Kidney (tissue), 14 donors: Measurements from ENCODE around the gene MS4A4E. TPM values are rescaled to one million over a fixed set of nuclear protein-coding genes. Genes with fewer than 3 reads are reported as not detected.

Experiments used
- DNase-seq, 5 donors: peaks; one replicate each; pipeline ENCODE4 v3.0.0-alpha.2; 2013 to 2020
- FAIRE-seq: peaks from 2 replicates; lab custom pipeline; 2012; peaks lifted over from hg19 to GRCh38; lab: Jason Lieb, UNC
- H3K27ac ChIP-seq, 2 donors: one replicate each; pipeline ENCODE4 v1.7.0; 2013; ENCODE audit warnings: low read depth in 2 of 2, low read length in 2 of 2, inconsistent platforms in 1 of 2
- H3K27me3 ChIP-seq: one replicate; pipeline ENCODE4 v1.7.1; 2013; ENCODE audit warnings: low read length, inconsistent platforms; ENCODE audit not compliant: control insufficient read depth, insufficient read depth
- H3K36me3 ChIP-seq, 3 donors: one replicate each; pipeline versions ENCODE4 v1.7.0 to v1.7.1; 2013; ENCODE audit warnings: low read length in 3 of 3, control low read depth in 1 of 3, inconsistent platforms in 1 of 3; ENCODE audit not compliant: insufficient read depth in 3 of 3, control insufficient read depth in 2 of 3
- H3K4me1 ChIP-seq, 3 donors: one replicate each; pipeline versions ENCODE4 v1.7.0 to v1.7.1; 2013; ENCODE audit warnings: low read length in 3 of 3, inconsistent platforms in 1 of 3, low read depth in 1 of 3; ENCODE audit not compliant: control insufficient read depth in 2 of 3, insufficient read depth in 2 of 3
- H3K4me3 ChIP-seq, 3 donors: one replicate each; pipeline versions ENCODE4 v1.7.0 to v1.8.1; 2013; ENCODE audit warnings: low read length in 3 of 3, control low read depth in 1 of 3, inconsistent platforms in 1 of 3
- H3K9ac ChIP-seq, 3 donors: one replicate each; pipeline versions ENCODE4 v1.7.0 to v1.7.1; 2013; ENCODE audit warnings: low read length in 3 of 3, control low read depth in 1 of 3, inconsistent platforms in 1 of 3
- H3K9me3 ChIP-seq, 3 donors: one replicate each; pipeline versions ENCODE4 v1.7.0 to v1.7.1; 2013; ENCODE audit warnings: low read length in 3 of 3, control low read depth in 1 of 3, inconsistent platforms in 1 of 3; ENCODE audit not compliant: control insufficient read depth in 2 of 3, insufficient read depth in 1 of 3
- intact Hi-C: fragments of 100-400 bp; cut with DNase I; formaldehyde crosslinking; loops from one replicate; pipeline ENCODE4 v1.11.1; 2022
- polyA plus RNA-seq: library from polyadenylated mRNA; stranded (reverse); fragments of 350-450 nt; fragmentation: Illumina TruSeq; extraction: RNeasy Lipid Tissue Mini Kit (QIAGEN cat#74804); gene quantifications from one replicate; pipeline ENCODE4 v1.2.3, GENCODE V29; 2014; ENCODE audit warnings: low read depth, low replicate concordance; ENCODE audit not compliant: insufficient read depth
- total RNA-seq: library from RNA; stranded (reverse); fragmentation: NEBNext Ultra II Directional; extraction: Animal tissue kit (Norgen Biotek cat#: 25700); gene quantifications from one replicate; pipeline ENCODE4 v1.2.1, GENCODE V29; 2021
- TF ChIP-seq, protein P1 (sequence below): IDR thresholded peaks from 3 replicates; pipeline ENCODE4 v1.5.1; 2012; ENCODE audit warnings: mild to moderate bottlenecking, moderate library complexity, borderline replicate concordance; ENCODE audit not compliant: insufficient read depth; ENCODE audit errors: extremely low read depth
- donor health status: control.
- donor health status: control.
- donor health status: control.
- donor health status: control.
- donor health status: control.
- donor health status: DM: yes; HTN: yes; CAD: no.
- donor health status: Normal renal cell carcinoma (clear cell type).

Gene MS4A4E
- total and polyA plus RNA-seq, 2 donors from 2014 or later, result 9.4 TPM; not detected in 1

DNA sequence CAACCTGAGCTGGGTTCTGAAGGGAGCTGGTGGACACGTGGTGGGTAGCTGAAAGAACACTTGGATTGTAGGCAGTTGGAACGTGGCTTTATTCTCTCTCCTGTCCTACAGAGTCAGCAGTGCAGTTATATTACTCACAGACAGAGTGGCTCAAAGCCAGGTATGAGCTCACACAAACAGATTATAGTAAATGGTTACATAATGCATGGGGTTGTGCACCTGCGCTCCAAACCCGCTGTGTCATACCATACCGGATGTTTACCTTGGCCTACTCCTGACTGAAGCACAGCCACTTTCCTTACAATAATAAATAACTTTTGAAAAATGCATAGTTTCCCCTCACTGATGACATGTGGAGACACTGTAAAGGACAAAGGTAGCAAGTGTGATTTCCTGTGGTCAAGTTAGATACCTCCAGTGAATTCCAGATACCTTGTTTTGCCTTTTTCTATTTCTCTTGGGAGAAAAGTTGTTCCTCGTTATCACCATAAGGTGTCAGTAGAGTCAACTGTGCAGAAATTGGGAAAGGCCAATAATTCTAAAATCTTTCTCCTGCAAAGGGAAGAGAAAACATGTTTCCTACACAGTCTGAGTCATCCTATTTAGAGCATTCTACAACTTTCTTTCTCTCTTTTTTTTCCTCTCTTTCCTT is 73.5 kb downstream of the MS4A4E start:
- FAIRE-seq (no peak), DNase-seq (peak in 2 of 5 donors; percentile 5 to 40)
- intact Hi-C loops, result no loop called here
- TF ChIP-seq, protein P1, sequence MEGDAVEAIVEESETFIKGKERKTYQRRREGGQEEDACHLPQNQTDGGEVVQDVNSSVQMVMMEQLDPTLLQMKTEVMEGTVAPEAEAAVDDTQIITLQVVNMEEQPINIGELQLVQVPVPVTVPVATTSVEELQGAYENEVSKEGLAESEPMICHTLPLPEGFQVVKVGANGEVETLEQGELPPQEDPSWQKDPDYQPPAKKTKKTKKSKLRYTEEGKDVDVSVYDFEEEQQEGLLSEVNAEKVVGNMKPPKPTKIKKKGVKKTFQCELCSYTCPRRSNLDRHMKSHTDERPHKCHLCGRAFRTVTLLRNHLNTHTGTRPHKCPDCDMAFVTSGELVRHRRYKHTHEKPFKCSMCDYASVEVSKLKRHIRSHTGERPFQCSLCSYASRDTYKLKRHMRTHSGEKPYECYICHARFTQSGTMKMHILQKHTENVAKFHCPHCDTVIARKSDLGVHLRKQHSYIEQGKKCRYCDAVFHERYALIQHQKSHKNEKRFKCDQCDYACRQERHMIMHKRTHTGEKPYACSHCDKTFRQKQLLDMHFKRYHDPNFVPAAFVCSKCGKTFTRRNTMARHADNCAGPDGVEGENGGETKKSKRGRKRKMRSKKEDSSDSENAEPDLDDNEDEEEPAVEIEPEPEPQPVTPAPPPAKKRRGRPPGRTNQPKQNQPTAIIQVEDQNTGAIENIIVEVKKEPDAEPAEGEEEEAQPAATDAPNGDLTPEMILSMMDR, result peak; percentile 10
- Histone ChIP-seq H3K4me3 (no peak overlapping the region), H3K36me3 (no peaks in the 10 kb centered on the region), H3K27ac (no peak overlapping the region), H3K27me3 (no peaks in the 10 kb centered on the region), H3K9ac (no peak overlapping the region), H3K4me1 (no peaks in the 10 kb centered on the region), H3K9me3 (no peaks in the 10 kb centered on the region)

GRCh38 chr11:60168306-60168705 is 74.6 kb downstream of the MS4A4E start:
- no peaks in the 10 kb centered on the region for H3K4me1 ChIP-seq
- no peaks in the 10 kb centered on the region for H3K27me3 ChIP-seq
- no peak overlapping the region for H3K4me3 ChIP-seq
- DNase-seq, result no peak
- no peak overlapping the region for H3K9ac ChIP-seq
- H3K9me3 ChIP-seq, result no peaks in the 10 kb centered on the region
- FAIRE-seq, result no peak
- no peaks in the 10 kb centered on the region for H3K36me3 ChIP-seq
- H3K27ac ChIP-seq, result no peak overlapping the region
- intact Hi-C loops, result no loop called here
- TF ChIP-seq, protein P1, result no peak

- no peak for FAIRE-seq
- Histone ChIP-seq H3K4me1 (no peaks in the 10 kb centered on the region), H3K4me3 (no peak overlapping the region), H3K9me3 (no peaks in the 10 kb centered on the region), H3K9ac (no peak overlapping the region), H3K27ac (no peak overlapping the region), H3K27me3 (no peaks in the 10 kb centered on the region), H3K36me3 (no peaks in the 10 kb centered on the region)
- TF ChIP-seq, protein P1, result no peak
- intact Hi-C loops, result no loop called here
- no peak for DNase-seq
These were observed 77.0 kb downstream of the MS4A4E start for GRCh38 chr11:60165951-60166350.

DNA sequence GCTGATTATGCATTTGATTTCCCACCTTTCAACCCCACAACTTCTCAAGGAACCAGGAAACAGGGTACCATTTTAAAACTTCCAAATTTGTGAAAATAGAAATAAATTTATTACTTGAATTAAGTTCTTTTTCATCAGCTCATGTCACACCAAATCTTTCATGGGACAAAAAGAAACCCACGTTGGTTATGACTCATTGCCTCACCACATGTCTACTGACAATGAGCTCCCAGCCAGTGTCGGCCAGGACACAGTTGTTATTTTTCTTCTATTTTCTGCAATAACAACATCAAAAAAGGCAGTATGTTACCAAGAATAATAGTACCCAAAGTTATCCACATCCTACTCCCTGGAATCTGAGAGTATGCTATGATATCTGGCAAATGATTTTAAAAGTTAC is 77.4 kb downstream of the MS4A4E start:
- Histone ChIP-seq H3K4me1 (no peaks in the 10 kb centered on the region), H3K27me3 (no peaks in the 10 kb centered on the region), H3K4me3 (no peak overlapping the region), H3K9ac (no peak overlapping the region), H3K27ac (no peak overlapping the region), H3K36me3 (no peaks in the 10 kb centered on the region), H3K9me3 (no peaks in the 10 kb centered on the region)
- TF ChIP-seq, protein P1, result no peak
- DNase-seq, result no peak
- no peak for FAIRE-seq
- intact Hi-C loops, result no loop called here
